Kidney epithelial cell (primary cell): ENCODE data around the gene TIMM44. TPM values are rescaled to one million over a fixed set of nuclear protein-coding genes. Genes with fewer than 3 reads are reported as not detected.

ENCODE experiments used
- DNase-seq: peaks from one replicate; pipeline ENCODE4 v3.0.0-alpha.2; 2010; ENCODE audit warnings: low read depth
- H3K27me3 ChIP-seq: 2 replicates; pipeline ENCODE4 v1.6.0; 2011; ENCODE audit warnings: low read length; ENCODE audit not compliant: control insufficient read depth, insufficient read depth
- H3K36me3 ChIP-seq: 2 replicates; pipeline ENCODE4 v1.5.1; 2011; ENCODE audit warnings: low read length; ENCODE audit not compliant: control insufficient read depth, insufficient read depth
- H3K4me3 ChIP-seq: 2 replicates; pipeline ENCODE4 v1.5.1; 2011; ENCODE audit warnings: low read depth, mild to moderate bottlenecking, control low read depth, low read length
- CTCF ChIP-seq: IDR thresholded peaks from 2 replicates; pipeline ENCODE4 v1.5.1; 2011; ENCODE audit warnings: mild to moderate bottlenecking, moderate library complexity, low read length, control low read depth, inconsistent platforms; ENCODE audit not compliant: insufficient read depth, poor library complexity, severe bottlenecking
- total RNA-seq: library from RNA; depleted of rRNA; stranded (reverse); fragments of >200 nt; gene quantifications from 2 replicates; pipeline ENCODE4 v1.2.3, GENCODE V29; 2015

TIMM44 gene
- 80.5 and 83.9 TPM in 2 replicates for total RNA-seq

GRCh38 chr19:7943444-7944176 is at the start of gene TIMM44:
Gene TIMM44, minus strand, starts transcription at chr19:7943666. Its CDS starts 15 bp downstream, at chr19:7943651.
- DNase-seq = peak; percentile 98
- H3K27me3 ChIP-seq = no peaks in the 10 kb centered on the region
- H3K4me3 ChIP-seq = peak within 1 kb of the TSS; percentile 97
- H3K36me3 ChIP-seq = no peaks in the 10 kb centered on the region
- no peak for TF ChIP-seq CTCF

DNA sequence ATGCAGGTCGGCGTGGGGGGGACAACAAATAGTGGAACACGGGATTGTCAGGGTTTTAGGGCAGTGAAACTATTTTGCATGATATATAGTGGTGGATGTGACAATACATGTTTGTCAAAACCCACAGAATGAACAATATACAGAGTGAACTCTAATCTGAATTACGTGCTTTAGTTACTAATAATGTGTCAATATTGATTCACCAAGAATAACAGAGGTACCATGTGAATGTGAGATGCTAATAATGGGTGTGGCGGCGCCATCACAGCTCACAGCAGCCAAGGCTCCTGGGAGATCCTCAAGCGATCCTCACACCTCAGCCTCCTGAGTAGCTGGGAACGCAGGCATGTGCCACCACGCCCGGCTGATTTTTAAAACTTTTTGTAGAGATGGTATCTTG is 49.1 kb upstream of the TIMM44 start:
- no peaks in the 10 kb centered on the region for H3K27me3 ChIP-seq
- no peak for DNase-seq
- no peak overlapping the region for H3K4me3 ChIP-seq
- peaks cover 5% of the 10 kb centered on the region for H3K36me3 ChIP-seq
- TF ChIP-seq CTCF = no peak

GRCh38 chr19:7989071-7989575 is 45.7 kb upstream of the TIMM44 start:
- H3K4me3 ChIP-seq = no peak overlapping the region
- peaks cover 5% of the 10 kb centered on the region for H3K36me3 ChIP-seq
- no peaks in the 10 kb centered on the region for H3K27me3 ChIP-seq
- peak; percentile 32 for DNase-seq
- TF ChIP-seq CTCF = no peak

- H3K36me3 ChIP-seq = peaks cover 5% of the 10 kb centered on the region
These were observed 44.8 kb upstream of the TIMM44 start for GRCh38 chr19:7988307-7988706.

DNA sequence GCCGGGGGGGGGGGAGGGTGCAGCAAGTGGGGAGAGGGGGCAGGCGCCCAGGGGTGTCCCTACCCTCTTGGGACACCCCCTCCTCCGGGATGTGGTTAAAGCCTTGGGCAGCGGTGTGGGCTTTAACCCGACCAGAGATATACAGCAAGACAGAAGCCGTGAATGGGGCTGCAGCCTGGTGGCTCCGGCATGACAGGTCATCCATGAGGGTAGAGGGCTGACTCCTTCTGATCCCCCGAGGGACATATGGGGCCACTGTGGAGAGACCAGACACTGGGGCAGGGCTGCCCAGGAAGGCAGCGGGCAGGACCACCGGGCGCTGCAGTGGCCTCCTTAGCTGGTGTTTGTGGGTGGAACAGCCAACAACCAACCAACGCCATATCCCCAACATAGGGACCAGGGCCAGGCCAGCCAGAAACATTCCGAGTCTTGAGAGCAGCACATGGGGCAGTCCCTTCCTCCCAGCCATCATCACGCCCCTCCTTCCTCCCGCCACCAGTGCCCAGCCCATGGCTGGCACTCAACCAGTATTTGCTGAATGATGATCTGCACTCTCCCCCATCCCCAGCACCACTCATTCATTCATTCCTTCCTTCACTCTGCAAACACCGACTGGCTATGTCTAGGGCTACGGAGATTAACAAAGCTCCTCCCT is 43.8 kb upstream of the TIMM44 start:
- no peak overlapping the region for H3K4me3 ChIP-seq
- no peak for DNase-seq
- no peaks in the 10 kb centered on the region for H3K27me3 ChIP-seq
- H3K36me3 ChIP-seq = peaks cover 5% of the 10 kb centered on the region
- TF ChIP-seq CTCF = no peak

More at GRCh38 chr19:7988307-7988706, 44.8 kb upstream of the TIMM44 start:
- Histone ChIP-seq H3K4me3 (no peak overlapping the region), H3K27me3 (no peaks in the 10 kb centered on the region)
- DNase-seq = no peak
- TF ChIP-seq CTCF = no peak
